GM21515 (cell line): ENCODE results near the gene C5orf63.
A peak's percentile ranks its signal among the peaks of the same experiment; 100 is the strongest.
"Not testable (repeated sequence)": the region's sequence is repeated elsewhere in the genome, so short reads cannot be mapped to it uniquely, and the experiment has no call there.

ENCODE experiments used
- ATAC-seq: cut with Tn5 transposase; IDR thresholded peaks from one replicate; pipeline ENCODE4 v1.9.1; 2021; ENCODE audit not compliant: unreplicated experiment

C5orf63 gene

GRCh38 chr5:127072861-127073846, at the start of gene C5orf63:
C5orf63 (minus strand) TSS chr5:127073502; CDS start chr5:127058995, 14,507 bp downstream.
- ATAC-seq = peak; percentile 100

- no peak for ATAC-seq
These were observed 39.1 kb upstream of the C5orf63 start for GRCh38 chr5:127112347-127112864.

GRCh38 chr5:127111112-127111511, 37.8 kb upstream of the C5orf63 start:
- peak; percentile 83 for ATAC-seq

GRCh38 chr5:127108624-127109260, 35.4 kb upstream of the C5orf63 start:
- ATAC-seq = not testable (repeated sequence)

- ATAC-seq = no peak
These were observed 28.6 kb upstream of the C5orf63 start for GRCh38 chr5:127101935-127102334.

- no peak for ATAC-seq
These were observed 28.2 kb upstream of the C5orf63 start for GRCh38 chr5:127101533-127101932.

GRCh38 chr5:127098241-127098640, 24.9 kb upstream of the C5orf63 start:
- ATAC-seq = no peak

- ATAC-seq = no peak
These were observed 24.0 kb upstream of the C5orf63 start for GRCh38 chr5:127097278-127097677.

- ATAC-seq = no peak
These were observed 23.2 kb upstream of the C5orf63 start for GRCh38 chr5:127096328-127096993.

GRCh38 chr5:127094161-127094814, 21.0 kb upstream of the C5orf63 start:
- ATAC-seq = no peak

- ATAC-seq = no peak
These were observed 19.4 kb upstream of the C5orf63 start for GRCh38 chr5:127092690-127093089.

- no peak for ATAC-seq
These were observed 15.9 kb upstream of the C5orf63 start for GRCh38 chr5:127089191-127089590.

GRCh38 chr5:127088251-127088650, 14.9 kb upstream of the C5orf63 start:
- ATAC-seq = no peak

GRCh38 chr5:127086589-127086988, 13.3 kb upstream of the C5orf63 start:
- no peak for ATAC-seq

GRCh38 chr5:127085796-127086195, 12.5 kb upstream of the C5orf63 start:
- no peak for ATAC-seq

GRCh38 chr5:127085371-127085770, 12.1 kb upstream of the C5orf63 start:
- ATAC-seq = no peak

GRCh38 chr5:127084656-127085055, 11.4 kb upstream of the C5orf63 start:
- no peak for ATAC-seq

GRCh38 chr5:127083711-127084110, 10.4 kb upstream of the C5orf63 start:
- no peak for ATAC-seq

GRCh38 chr5:127079994-127080491, 6.7 kb upstream of the C5orf63 start:
- ATAC-seq = no peak

GRCh38 chr5:127077366-127077765, 4.1 kb upstream of the C5orf63 start:
- no peak for ATAC-seq
